ENCODE measurements around the gene YES1. TPM values are rescaled to one million over a fixed set of nuclear protein-coding genes. Genes with fewer than 3 reads are reported as not detected.

YES1 gene
- total and polyA plus RNA-seq, 2 of the 8 experiments (the other 6 are each of a cell fraction or from before 2014, with no cell fraction given) = 14.8 to 94.3 TPM

DNA sequence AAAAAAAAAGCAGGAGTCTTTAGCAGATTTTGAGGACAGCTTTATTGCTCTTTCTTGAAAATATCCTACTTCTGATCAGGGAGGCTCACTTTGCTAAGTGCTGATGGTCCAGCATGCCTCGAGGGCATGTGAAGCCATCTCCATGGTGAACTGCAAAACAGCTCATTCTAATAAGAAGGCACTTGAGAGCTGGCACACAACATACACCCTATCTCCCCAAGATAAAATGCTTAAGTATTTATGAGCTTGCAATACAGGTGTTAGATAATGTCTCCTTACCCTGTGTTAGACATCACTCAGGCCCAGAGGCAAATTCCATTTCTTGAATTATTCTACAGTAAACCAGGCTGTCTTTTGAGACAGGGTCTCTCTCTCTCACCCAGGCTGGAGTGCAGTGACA, 102.3 kb downstream of the YES1 start:
- no peak overlapping the region for H3K56ac ChIP-seq (replicated peaks; ENCODE audit: insufficient read length, low read depth, low read length)

More for the DNA sequence above, 102.3 kb downstream of the YES1 start:
- H4K8ac ChIP-seq (ENCODE audit: extremely low read depth, insufficient read depth, low read length) = no peak overlapping the region
- no peaks in the 10 kb centered on the region for H3K9me3 ChIP-seq (ENCODE audit: insufficient read depth in 2 of 2, low read depth in 1 of 2, low read length in 1 of 2)
- POLR2A ChIA-PET (ENCODE audit: partially characterized antibody) = interaction anchor here (1.6 to 1.8 kb wide), 2 partner anchors 10 to 14 kb away, joined by 4 to 5 read pairs; no protein-coding TSS in a partner anchor
- no peak overlapping the region for H2BK12ac ChIP-seq (ENCODE audit: low read depth, low read length)
- no peak overlapping the region for H2BK120ac ChIP-seq (replicated peaks; ENCODE audit: low read depth, low read length)
- H4K5ac ChIP-seq (ENCODE audit: insufficient read length, low read depth, low read length) = no peak overlapping the region
- H3K27ac ChIP-seq (ENCODE audit: low read depth, low read length) = no peak overlapping the region
- no peak overlapping the region for H2AFZ ChIP-seq (ENCODE audit: low read length)
- H3K23ac ChIP-seq (ENCODE audit: insufficient read length) = no peak overlapping the region
- no peak overlapping the region for H3K14ac ChIP-seq (ENCODE audit: insufficient read length)
- 93% methylated on average over 1 of the region's 1 CpG; no CpG with 5 or more reads in 1 of the 2 experiments for WGBS, 2 experiments (ENCODE audit: extremely low coverage in 1 of 2, insufficient coverage in 1 of 2, insufficient read length in 1 of 2, insufficient replicate concordance in 2 of 2, low coverage in 1 of 2, low lambda C conversion rate in 2 of 2, missing lambda C conversion rate in 1 of 2)
- H3K4me1 ChIP-seq (replicated peaks in 1 of 4; ENCODE audit: control insufficient read depth in 3 of 4, insufficient read depth in 4 of 4, low read length in 3 of 4) = peaks cover 0 to 3% (median 1%) of the 10 kb centered on the region in 4 experiments; a peak in 2 of 7 replicates
- peaks cover 12 to 39% of the 10 kb centered on the region in 2 experiments for H3K79me2 ChIP-seq (ENCODE audit: control insufficient read depth in 1 of 2, insufficient read depth in 2 of 2, low read length in 2 of 2)
- H2BK15ac ChIP-seq (ENCODE audit: low read length) = no peak overlapping the region
- no peak overlapping the region for H3K4ac ChIP-seq (replicated peaks; ENCODE audit: insufficient read length, low read depth, low read length)
- H4K91ac ChIP-seq (replicated peaks; ENCODE audit: insufficient read length, low read length) = no peak overlapping the region
- TF ChIP-seq SIX5 (IDR thresholded peaks at IDR 0.05; ENCODE audit: low read depth, low read length) (no peak), FOSL1 (IDR thresholded peaks at IDR 0.05; ENCODE audit: insufficient read depth, low read depth, low read length) (no peak), ZNF274 (IDR thresholded peaks at IDR 0.05; ENCODE audit: borderline replicate concordance, extremely low read depth, low read length) (no peak), EP300 (IDR thresholded peaks at IDR 0.05; ENCODE audit: borderline replicate concordance in 1 of 2, low read depth in 2 of 2, low read length in 2 of 2) (no peak)
- CTCF ChIA-PET (ENCODE audit: partially characterized antibody) = interaction anchor here (0.9 to 4.5 kb wide), 8 partner anchors 12 to 123 kb away, joined by 3 to 20 read pairs (median 7); no protein-coding TSS in a partner anchor
- H3K9ac ChIP-seq (replicated peaks in 1 of 4; ENCODE audit: extremely low read depth in 1 of 4, low read depth in 3 of 4, low read length in 3 of 4) = no peak overlapping the region
- peaks cover 9% of the 10 kb centered on the region; the same call in 1 of the 2 replicates for H3K79me1 ChIP-seq (ENCODE audit: low read depth, low read length)
- H2AK5ac ChIP-seq (ENCODE audit: low read depth, low read length) = no peak overlapping the region
- H2BK20ac ChIP-seq (ENCODE audit: low read length) = no peak overlapping the region
- H4K20me1 ChIP-seq (replicated peaks in 1 of 2; ENCODE audit: control insufficient read depth in 1 of 2, insufficient read depth in 2 of 2, low read length in 2 of 2) = peaks cover 3 to 6% of the 10 kb centered on the region in 2 experiments
- no peak for DNase-seq (ENCODE audit: low read depth in 1 of 2, low spot score in 2 of 2)
- H3K27me3 ChIP-seq (replicated peaks in 1 of 4; ENCODE audit: control insufficient read depth in 3 of 4, extremely low read depth in 1 of 4, insufficient read depth in 3 of 4, low read length in 3 of 4) = no peaks in the 10 kb centered on the region
- peaks cover 0 to 18% (median 1%) of the 10 kb centered on the region in 4 experiments; a peak in 3 of 8 replicates for H3K36me3 ChIP-seq (ENCODE audit: control insufficient read depth in 2 of 4, insufficient read depth in 4 of 4, low read length in 3 of 4)
- H3K4me3 ChIP-seq (ENCODE audit: extremely low read depth in 1 of 4, insufficient read depth in 2 of 4, low read depth in 3 of 4, low read length in 4 of 4) = no peak overlapping the region
- no peak overlapping the region for H3K4me2 ChIP-seq (ENCODE audit: insufficient read depth in 1 of 2, low read depth in 2 of 2, low read length in 2 of 2)
- no peak overlapping the region for H3K18ac ChIP-seq (ENCODE audit: extremely low read depth, low read length)
- H3K23me2 ChIP-seq (ENCODE audit: low read depth, low read length) = peaks cover 8% of the 10 kb centered on the region; the same call in 1 of the 2 replicates
- no peak overlapping the region for H2BK5ac ChIP-seq (ENCODE audit: low read depth, low read length)
- no peak for FAIRE-seq
